Endothelial cell of hepatic sinusoid (primary cell): ENCODE measurements around the gene SERINC2.
"Not testable (repeated sequence)": the region's sequence is repeated elsewhere in the genome, so short reads cannot be mapped to it uniquely, and the experiment has no call there.

Source experiments
- in situ Hi-C: cut with HindIII; loops from 2 replicates; pipeline ENCODE4 v1.10.0; 2017; ENCODE audit warnings: low sequenced_read_pairs

SERINC2 gene

DNA sequence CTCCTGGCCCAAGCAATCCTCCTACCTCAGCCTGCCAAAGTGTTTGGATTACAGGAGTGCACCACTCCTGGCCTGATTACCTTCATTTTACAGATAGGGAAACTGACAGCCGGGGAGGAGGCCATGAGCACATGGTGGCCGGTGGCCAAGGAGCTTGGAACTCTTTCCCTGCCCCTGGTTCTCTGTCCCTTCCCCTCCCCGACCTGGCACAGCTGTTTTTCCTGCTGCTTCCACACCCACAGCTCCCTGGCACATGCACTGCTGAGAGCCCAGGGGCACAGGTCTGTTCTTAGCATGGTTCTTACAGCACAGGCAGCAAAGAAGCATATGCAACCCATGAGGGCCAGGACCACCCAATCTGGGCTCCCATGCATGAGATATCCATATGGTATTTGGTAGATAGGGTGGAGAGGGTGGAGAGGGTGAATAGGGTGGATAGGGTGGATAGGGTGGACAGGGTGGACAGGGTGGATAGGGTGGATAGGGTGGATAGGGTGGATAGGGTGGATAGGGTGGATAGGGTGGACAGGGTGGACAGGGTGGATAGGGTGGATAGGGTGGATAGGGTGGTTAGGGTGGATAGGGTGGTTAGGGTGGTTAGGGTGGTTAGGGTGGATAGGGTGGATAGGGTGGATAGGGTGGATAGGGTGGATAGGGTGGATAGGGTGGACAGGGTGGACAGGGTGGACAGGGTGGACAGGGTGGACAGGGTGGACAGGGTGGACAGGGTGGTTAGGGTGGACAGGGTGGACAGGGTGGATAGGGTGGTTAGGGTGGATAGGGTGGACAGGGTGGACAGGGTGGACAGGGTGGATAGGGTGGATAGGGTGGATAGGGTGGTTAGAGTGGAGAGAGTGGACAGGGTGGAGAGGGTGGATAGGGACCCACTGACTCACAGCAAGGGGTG, 18.6 kb downstream of the SERINC2 start:
- in situ Hi-C loops = not testable (repeated sequence)

DNA sequence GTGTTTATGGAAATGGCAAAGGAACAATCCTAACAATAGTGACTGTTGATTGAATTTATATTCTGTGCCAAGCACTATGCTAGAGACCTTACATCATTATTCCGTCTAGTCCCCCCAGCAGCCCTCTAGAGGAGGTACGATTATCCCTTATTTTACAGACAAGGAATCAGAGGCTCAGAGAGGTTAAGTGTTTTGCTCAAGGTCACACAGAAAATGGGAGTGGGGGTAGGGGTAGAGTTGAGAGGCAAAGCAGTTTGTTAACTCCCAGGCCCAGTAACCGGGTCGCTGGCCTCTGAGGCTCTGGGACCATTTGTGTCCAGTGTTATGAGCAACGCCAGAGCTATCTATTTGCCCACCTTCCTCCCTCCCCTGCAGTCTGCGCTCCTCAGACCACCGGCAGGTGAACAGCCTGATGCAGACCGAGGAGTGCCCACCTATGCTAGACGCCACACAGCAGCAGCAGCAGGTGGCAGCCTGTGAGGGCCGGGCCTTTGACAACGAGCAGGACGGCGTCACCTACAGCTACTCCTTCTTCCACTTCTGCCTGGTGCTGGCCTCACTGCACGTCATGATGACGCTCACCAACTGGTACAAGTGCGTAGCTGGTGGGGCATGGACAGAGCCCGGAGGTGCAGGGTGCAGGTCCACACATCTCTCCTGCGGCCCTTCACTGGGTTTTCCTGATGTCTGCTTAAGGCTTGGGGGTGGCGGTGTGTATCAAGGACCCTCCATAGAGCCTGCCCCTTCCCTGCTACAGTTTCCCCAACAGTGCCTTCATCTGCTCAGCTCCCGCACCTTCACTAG, 19.8 kb downstream of the SERINC2 start:
- in situ Hi-C loops = no loop called here

DNA sequence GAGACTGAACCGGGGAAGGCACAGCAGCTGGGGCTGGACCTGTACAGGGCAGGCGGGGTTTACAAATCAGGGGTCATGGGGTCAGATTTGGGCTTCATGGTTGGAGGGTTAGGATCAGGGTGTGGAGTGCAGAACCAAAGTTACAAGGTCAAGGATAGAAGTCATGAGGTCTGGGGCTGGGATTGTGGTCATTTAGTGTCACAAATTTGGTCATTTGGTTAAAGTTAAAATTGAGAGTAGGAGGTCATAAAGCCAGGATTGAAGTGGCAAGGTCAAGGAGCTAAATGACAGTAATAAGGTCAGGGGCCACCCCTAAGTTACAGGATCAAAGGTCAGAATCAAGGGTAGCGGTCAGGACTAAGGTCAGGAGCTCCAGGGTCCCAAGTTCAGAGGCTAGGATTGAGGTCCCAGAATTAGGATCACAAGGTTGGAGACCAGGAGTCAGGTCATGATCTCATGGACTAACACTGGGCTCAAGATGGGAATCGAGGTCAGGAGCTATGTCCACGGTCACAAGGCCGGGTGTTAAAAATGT, 20.4 kb downstream of the SERINC2 start:
- in situ Hi-C loops = no loop called here

DNA sequence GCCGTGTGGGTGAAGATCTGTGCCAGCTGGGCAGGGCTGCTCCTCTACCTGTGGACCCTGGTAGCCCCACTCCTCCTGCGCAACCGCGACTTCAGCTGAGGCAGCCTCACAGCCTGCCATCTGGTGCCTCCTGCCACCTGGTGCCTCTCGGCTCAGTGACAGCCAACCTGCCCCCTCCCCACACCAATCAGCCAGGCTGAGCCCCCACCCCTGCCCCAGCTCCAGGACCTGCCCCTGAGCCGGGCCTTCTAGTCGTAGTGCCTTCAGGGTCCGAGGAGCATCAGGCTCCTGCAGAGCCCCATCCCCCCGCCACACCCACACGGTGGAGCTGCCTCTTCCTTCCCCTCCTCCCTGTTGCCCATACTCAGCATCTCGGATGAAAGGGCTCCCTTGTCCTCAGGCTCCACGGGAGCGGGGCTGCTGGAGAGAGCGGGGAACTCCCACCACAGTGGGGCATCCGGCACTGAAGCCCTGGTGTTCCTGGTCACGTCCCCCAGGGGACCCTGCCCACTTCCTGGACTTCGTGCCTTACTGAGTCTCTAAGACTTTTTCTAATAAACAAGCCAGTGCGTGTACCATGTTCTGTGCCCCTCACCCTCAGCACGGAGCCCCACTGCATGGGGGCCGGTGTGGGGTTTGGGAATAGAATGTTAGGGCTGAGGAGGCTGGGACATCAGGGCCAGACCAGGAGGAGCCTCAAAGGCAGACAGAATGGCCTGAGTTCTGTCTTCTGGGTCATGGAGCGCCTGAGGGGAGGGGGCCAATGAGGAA, 21.3 kb downstream of the SERINC2 start:
- in situ Hi-C loops = no loop called here

DNA sequence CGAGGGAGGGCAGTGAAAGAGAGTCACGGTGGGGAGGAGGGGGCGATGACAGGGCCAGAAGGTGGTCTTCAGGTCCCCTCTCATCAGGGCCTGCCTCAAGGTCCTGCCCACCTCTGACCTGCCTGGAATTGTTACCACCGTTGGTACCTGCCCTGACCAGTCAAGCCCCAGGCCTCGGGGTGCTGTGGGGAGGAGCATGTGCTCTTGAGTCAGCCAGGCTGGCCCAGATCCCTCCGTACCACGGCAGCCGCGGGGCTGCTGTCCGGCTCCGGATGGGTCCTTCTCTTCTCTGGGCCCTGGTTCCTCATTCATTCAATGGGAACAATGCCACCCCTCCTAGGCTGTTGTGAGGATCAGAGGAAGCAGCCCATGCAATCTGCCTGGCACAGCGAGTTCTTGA, 22.0 kb downstream of the SERINC2 start:
- in situ Hi-C loops = no loop called here

DNA sequence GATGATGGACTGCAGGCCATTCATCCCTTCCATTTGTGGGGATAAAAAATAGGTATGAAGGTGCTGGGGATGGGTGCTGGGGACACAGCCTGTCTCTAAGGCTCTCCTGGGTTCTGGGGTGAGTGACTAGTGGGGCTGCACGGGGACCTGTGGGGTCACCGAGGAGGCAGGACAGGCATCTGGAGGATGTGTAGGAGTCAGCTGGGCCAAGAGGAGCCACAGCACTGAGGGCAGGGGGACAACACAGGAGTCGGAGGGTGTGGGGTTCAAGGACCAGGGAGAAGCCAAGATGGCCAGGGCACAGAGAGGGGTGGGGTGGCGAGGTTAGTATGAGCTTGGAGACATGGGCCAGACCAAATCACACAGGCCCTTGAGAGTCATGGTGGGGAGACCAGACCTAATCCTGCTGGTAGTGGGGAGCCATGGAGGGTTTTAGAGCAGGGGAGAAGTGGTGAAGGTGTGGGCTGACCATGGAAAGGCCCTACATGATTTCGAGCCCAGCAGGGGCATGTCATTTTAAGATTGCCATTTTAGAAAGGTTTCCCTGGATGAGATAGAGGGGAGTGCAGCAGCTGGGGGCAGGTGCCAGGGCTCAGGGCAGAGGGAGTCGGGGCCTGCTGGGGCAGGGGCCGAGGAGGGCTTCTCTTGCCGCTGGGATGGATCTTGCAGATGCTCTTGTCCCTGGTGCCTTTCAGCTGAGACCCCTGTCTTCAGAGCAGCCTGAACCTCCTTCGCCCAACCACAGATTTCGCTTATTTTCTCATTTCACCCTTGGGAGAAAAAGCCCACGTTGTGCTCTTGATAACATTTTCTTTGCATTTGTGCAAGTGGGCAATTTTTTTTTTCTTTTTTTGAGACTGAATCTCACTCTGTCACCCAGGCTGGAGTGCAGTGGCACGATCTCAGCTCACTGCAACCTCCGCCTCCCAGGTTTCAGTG, 22.7 kb downstream of the SERINC2 start:
- in situ Hi-C loops = no loop called here

DNA sequence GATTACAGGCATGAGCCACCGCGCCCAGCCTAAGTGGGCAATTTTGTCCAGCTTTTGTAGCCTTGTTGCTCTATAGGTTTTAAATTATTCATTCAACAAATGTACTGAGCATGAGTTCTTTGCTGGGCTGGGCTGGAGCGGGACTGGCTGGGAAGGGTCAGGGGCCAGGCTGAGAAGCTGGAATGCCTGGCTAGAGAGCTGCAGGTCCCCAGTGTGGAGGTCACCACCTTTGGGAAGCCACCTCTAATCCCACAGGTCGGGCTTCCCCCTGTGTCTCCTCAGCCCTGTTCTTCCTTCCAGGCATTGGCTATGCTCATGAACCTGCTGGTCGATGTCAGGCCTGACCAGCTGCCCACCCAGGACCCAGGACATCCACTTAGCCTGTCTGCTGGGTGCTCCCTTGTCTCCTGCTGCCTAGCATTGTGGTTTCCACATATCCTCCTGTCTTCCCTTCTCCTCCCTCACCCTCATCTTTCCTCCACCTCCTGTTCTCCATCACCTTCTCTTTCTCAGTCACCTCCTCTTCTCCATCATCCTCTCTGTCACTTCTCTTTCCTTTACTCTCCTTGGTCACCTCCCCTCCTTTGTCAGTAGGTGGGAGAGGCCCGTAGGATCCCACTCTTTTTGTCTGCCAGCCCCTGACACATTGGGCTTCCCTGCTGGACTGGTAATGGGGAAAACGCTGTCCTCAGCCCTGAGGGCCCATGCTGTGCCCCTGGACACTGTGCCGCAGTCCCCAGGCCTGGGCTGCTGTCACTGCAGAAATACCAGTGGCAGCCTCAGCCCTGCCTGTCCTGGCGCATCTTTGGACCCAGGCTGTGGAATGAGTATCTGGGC, 23.8 kb downstream of the SERINC2 start:
- in situ Hi-C loops = no loop called here

DNA sequence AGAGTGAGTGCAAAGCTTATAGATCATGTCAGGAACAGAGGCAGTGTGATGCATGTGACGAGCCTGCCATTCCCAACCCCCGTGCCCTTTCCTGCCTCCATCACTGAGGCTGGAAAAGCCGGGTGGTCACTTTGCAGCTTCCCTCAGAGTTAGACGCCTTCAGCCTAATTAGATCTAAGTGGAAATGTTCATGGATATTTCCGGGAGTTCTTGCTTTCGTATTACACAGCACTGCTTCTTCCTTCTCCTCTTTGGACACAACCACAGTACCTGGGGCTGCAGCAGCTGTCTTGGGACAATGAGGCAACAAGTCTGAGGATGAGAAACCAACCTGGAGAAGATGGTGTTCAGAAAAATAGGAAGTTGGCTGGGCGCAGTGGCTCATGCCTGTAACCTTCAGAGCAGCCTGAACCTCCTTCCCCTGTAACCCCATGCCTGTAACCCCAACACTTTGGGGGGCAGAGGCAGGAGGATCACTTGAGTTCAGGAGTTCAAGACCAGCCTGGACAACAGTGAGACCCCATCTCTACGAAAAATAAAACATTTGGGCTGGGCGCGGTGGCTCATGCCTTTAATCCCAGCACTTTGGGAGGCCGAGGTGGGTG, 24.5 kb downstream of the SERINC2 start:
- in situ Hi-C loops = no loop called here

DNA sequence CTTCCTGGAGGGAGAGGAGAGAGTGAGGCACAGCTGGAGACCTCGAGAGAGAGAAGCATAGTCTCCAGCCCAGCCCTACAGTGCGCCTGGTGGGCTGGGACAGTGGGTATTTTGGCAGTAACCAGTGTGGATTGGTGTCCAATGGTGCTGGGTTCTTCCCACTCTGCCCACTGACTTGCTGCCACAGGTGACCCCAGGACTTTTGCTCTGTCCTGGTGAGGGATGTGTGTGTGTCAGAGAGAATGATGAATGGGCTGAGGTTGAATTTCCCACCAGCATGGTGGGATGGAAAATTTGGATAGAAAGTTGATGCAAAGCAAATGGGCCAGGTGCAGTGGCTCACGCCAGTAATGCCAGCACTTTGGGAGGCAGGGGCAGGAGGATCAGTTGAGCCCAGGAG, 26.3 kb downstream of the SERINC2 start:
- in situ Hi-C loops = no loop called here

DNA sequence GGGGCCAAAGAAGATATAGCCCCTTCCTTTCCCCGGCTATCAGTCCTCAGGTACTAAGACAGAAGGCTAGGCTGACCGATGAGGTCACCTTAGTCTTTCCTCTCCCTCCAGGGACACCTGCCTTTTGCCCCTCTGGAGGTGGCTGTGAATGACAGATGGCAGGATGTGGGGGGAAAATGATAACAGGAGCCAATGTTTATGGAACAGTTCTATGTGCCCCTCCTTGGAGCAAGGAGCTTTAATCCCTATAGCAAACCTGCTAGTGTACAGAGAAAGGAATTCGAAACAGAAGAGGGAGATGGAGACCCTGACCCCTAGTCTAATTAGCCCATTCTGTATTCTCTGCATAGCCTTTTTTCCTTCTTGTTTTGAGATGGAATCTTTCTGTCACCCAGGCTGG, 28.1 kb downstream of the SERINC2 start:
- in situ Hi-C loops = no loop called here

DNA sequence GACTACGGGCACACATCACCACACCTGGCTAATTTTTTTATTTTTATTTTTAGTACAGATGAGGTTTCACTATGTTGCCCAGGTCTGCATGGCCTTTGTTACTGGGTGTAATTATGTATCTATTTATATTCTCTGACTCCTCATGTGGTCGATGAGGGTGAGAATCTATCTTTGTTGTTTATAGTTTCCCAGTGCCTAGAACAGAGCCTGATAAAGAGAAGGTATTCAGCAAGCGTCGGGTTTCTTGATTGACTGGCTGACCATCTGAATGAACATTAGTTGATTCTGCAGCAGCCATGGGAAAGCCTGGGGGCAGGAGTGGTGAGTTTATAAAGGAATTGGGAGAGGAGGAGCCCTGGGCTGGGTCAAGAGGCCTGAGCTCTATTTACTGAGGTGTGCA, 28.5 kb downstream of the SERINC2 start:
- in situ Hi-C loops = no loop called here

DNA sequence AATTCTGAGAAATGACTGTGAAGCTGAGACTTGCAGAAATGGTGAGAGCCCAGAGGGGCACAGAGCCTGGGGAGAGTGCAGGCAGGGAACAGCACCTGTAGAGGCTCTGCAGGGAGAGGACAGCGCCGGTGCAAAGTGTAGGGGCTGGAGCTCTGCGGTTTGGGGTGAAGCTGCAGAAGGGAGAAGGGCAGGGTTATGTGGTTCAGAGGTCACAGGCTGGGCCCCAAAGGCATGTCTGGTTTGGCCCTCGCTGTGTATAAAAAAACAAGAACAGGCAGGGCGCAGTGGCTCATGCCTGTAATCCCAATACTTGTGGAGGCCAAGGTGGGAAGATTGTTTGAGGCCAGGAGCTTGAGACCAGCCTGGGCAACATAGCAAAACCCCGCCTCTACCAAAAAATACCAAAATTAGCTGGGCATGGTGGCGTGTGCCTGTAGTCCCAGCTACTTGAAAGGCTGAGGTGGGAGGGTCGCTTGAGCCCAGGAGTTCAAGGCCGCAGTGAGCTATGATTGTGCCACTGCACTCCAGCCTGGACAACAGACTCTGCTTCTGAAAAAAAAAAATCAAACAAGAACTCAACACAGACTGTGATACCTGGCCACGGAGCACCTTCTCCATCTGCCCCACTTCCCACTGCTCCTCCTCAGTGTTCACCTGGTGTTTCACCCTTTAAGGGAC, 29.1 kb downstream of the SERINC2 start:
- in situ Hi-C loops = no loop called here

DNA sequence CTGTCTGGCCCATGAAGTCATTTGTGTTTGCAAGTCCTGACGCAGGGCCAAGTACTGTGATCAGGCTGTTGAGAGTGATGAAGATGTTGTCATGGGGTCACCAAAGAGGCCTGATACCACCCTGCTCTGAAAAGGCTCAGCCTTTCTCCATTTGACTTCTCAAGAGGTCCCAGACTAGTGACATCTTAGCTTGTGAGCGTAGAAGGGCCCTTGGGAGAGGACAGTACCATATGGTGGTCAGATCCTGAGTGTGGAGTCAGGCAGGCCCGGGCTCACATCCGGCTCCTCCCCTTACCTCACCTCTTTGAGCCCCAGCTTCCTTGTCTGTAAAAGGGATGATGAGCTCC, 29.6 kb downstream of the SERINC2 start:
- in situ Hi-C loops = no loop called here

DNA sequence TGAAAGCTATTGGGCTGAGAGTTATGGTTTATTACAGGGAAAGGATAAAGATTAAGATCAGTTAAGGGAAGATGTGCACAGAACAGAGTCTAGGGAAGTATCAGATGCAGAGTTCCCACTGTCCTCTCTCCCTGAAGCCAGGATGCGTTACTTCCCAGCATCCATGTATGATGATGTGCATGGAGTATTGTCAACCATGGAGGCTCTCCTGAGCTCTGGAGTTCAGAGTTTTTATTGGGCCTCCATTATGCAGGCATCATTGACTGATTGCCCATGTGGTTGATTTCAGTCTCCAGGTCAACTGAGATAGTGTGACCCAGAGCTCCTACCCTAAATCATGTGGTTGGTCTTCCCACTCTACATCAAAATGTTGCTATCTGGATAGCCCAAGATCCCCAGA, 30.7 kb downstream of the SERINC2 start:
- in situ Hi-C loops = no loop called here

DNA sequence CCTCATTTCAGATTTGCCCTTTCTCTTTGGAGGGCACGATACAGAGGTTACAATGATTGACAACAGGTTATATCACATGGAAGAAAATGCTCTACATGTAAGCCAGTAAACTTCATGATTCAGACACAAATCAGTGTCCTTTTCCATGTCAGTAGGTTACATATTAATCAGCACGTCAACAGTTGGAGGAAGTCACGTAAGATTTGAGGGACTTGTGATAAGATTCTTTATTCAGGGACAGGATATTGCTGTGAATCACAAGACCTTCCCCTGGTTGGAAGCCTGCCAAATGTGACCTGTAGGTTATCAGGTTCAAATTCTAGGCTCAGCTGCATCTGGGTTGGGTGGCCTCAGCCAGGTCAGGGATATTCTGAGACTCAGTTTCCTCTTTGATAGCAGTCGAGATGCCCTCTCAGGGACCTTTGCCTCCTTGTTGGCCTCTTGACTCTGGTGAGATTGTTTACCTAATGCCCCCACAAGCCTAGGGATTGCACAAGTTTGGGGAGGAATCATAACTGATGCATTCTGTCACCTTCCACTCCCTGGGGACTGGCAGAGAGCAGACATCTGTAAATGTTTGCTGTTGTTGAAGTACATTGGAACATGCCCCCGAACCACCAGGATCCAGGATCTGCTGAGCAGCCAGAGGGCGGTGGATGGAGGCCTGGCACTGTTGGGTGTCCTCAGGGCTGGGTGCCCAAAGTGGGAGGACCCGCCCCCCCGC, 31.9 kb downstream of the SERINC2 start:
- in situ Hi-C loops = no loop called here

DNA sequence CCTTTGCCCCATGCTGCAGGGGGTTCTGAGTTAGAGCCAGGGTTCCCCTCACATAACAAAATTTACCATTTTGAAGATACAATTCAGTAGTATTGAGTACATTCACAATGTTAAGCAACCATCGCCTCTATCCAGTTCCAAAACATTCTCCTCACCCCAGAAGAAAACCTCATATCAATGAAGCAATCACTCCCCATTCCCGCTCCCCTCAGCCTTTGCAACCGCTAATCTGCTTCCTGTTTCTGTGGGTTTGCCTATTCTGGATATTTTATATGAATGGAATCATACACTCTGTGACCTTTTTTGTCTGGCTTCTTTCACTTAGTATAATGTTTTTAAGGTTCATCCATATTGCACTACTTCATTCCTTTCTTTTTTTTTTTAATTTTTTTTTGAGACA, 32.9 kb downstream of the SERINC2 start:
- in situ Hi-C loops = no loop called here

DNA sequence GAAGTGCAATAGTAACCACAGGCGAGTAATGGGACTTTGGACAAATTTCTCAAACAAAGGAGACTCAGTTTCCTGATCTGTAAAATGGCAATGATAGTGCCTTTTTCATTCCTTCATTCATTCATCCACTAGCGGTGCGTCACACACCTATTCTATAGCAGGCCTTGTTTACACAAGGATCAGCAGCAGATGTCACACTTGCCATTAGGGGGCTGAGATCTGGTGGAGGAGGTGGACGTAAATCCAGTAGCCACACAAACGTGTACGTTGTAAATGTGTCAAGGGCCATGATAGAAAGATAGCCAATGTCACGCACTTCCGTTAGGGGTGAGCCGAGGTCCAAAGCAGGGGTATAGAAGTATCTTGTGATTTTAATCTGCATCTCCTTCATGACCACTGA, 34.2 kb downstream of the SERINC2 start:
- in situ Hi-C loops = no loop called here
